SK-N-SH (cell line): Measurements from ENCODE around the gene MIER1. TPM values are rescaled to one million over a fixed set of nuclear protein-coding genes. Genes with fewer than 3 reads are reported as not detected.

ENCODE experiments used
- CTCF ChIA-PET: fragments of 300-600, 350-600 bp; formaldehyde crosslinking; extraction: SDS; loops from one replicate; lab custom pipeline; 2021; lab: Yijun Ruan, JAX
- POLR2A ChIA-PET: fragments of 350-600 bp; sonication (Branson Sonifier 250); formaldehyde crosslinking; extraction: SDS; loops from one replicate; lab custom pipeline; 2020; ENCODE audit warnings: antibody characterized with exemption, inconsistent platforms; lab: Yijun Ruan, JAX
- DNase-seq: peaks from one replicate; pipeline ENCODE4 v3.0.0; 2012
- H2AFZ ChIP-seq: fragments of 200-600 bp; sonication (generic); 2 replicates; pipeline ENCODE4 v1.8.1; 2016; ENCODE audit warnings: antibody characterized with exemption, mild to moderate bottlenecking, low read depth
- H3F3A ChIP-seq: fragments of 200-600 bp; sonication (generic); replicated peaks from 2 replicates; pipeline ENCODE3; 2016; ENCODE audit warnings: antibody characterized with exemption, mild to moderate bottlenecking; ENCODE audit not compliant: insufficient read depth
- H3K27ac ChIP-seq, 2 experiments: fragments of 200-500 bp in 1 of 2; fragments of 200-600 bp in 1 of 2; sonication (Bioruptor generic) in 1 of 2; sonication (generic), shearing (Covaris generic) in 1 of 2; 2 replicates each; pipeline versions ENCODE4 v1.5.1 to v1.6.1; 2014 to 2016; ENCODE audit warnings: low read depth in 2 of 2, inconsistent platforms in 1 of 2, low read length in 1 of 2, mild to moderate bottlenecking in 1 of 2, mixed read lengths in 1 of 2
- H3K27me3 ChIP-seq: fragments of 200-600 bp; sonication (generic), shearing (Covaris generic); 2 replicates; pipeline ENCODE4 v1.6.1; 2016; ENCODE audit warnings: mixed run types; ENCODE audit not compliant: insufficient read depth
- H3K36me3 ChIP-seq, 2 experiments: fragments of 200-500 bp in 1 of 2; fragments of 200-600 bp in 1 of 2; sonication (Bioruptor generic) in 1 of 2; sonication (generic) in 1 of 2; replicated peaks in 1 of 2; 2 replicates each; pipeline versions ENCODE3 to v1.5.1; 2014 to 2016; ENCODE audit warnings: low read length in 1 of 2, mild to moderate bottlenecking in 1 of 2; ENCODE audit not compliant: insufficient read depth in 2 of 2, control insufficient read depth in 1 of 2
- H3K4me1 ChIP-seq, 2 experiments: fragments of 200-500 bp in 1 of 2; fragments of 200-600 bp in 1 of 2; sonication (Bioruptor generic) in 1 of 2; sonication (generic), shearing (Covaris generic) in 1 of 2; 2 replicates each; pipeline versions ENCODE4 v1.5.1 to v1.6.1; 2014 to 2016; ENCODE audit warnings: low read depth in 1 of 2, low read length in 1 of 2, mixed run types in 1 of 2; ENCODE audit not compliant: insufficient read depth in 2 of 2, control insufficient read depth in 1 of 2
- H3K4me2 ChIP-seq: fragments of 200-600 bp; sonication (generic), shearing (Covaris generic); 2 replicates; pipeline ENCODE4 v1.6.1; 2017; ENCODE audit warnings: mixed run types
- H3K4me3 ChIP-seq, 2 experiments: fragments of 200-500 bp in 1 of 2; fragments of 200-600 bp in 1 of 2; sonication (Bioruptor generic) in 1 of 2; sonication (generic), shearing (Covaris generic) in 1 of 2; 2 replicates each; pipeline versions ENCODE4 v1.5.1 to v1.8.1; 2014 to 2016; ENCODE audit warnings: low read depth in 2 of 2, inconsistent platforms in 1 of 2, low read length in 1 of 2, mild to moderate bottlenecking in 1 of 2, mixed read lengths in 1 of 2, moderate library complexity in 1 of 2
- H3K79me2 ChIP-seq: fragments of 200-600 bp; sonication (generic); 2 replicates; pipeline ENCODE4 v1.8.1; 2017; ENCODE audit warnings: mild to moderate bottlenecking; ENCODE audit not compliant: insufficient read depth
- H3K9ac ChIP-seq: fragments of 200-600 bp; sonication (generic); 2 replicates; pipeline ENCODE4 v1.6.1; 2017; ENCODE audit warnings: mixed run types
- H3K9me2 ChIP-seq: fragments of 200-600 bp; sonication (generic); 2 replicates; pipeline ENCODE4 v1.6.1; 2017; ENCODE audit warnings: mixed run types
- H3K9me3 ChIP-seq: fragments of 200-600 bp; sonication (generic); 2 replicates; pipeline ENCODE4 v1.6.1; 2017; ENCODE audit warnings: mixed run types, mild to moderate bottlenecking, moderate library complexity
- H4K20me1 ChIP-seq: fragments of 200-600 bp; sonication (generic); 2 replicates; pipeline ENCODE4 v1.6.1; 2017; ENCODE audit warnings: mild to moderate bottlenecking, mixed run types; ENCODE audit not compliant: insufficient read depth
- GABPA ChIP-seq: IDR thresholded peaks from 2 replicates; pipeline ENCODE4 v1.4.0; 2012; ENCODE audit warnings: low read depth, mild to moderate bottlenecking
- NFIC ChIP-seq: IDR thresholded peaks from 2 replicates; pipeline ENCODE4 v1.4.0; 2012; ENCODE audit warnings: borderline replicate concordance
- POLR2AphosphoS5 ChIP-seq: IDR thresholded peaks from 2 replicates; pipeline ENCODE4 v1.6.1; 2012; ENCODE audit warnings: low read depth, low read length
- RAD21 ChIP-seq: IDR thresholded peaks from 2 replicates; pipeline ENCODE4 v1.6.1; 2012; ENCODE audit warnings: mild to moderate bottlenecking, low read length
- RXRA ChIP-seq: IDR thresholded peaks from 2 replicates; pipeline ENCODE4 v1.4.0; 2012; ENCODE audit warnings: low read depth, mild to moderate bottlenecking, borderline replicate concordance
- SIN3A ChIP-seq: IDR thresholded peaks from 2 replicates; pipeline ENCODE4 v1.6.1; 2012; ENCODE audit warnings: low read depth, mild to moderate bottlenecking, low read length, moderate library complexity, borderline replicate concordance
- SMC3 ChIP-seq: IDR thresholded peaks from 2 replicates; pipeline ENCODE4 v1.6.1; 2012; ENCODE audit warnings: low read depth, low read length, improper control_type of control experiment
- polyA plus RNA-seq, 3 experiments: library from polyadenylated mRNA; depleted of rRNA; stranded (reverse); fragments of >200 nt; gene quantifications; 2 replicates each; pipeline ENCODE4 v1.2.3, GENCODE V29; 2012
- TF ChIP-seq, protein P1 (sequence below): IDR thresholded peaks from 2 replicates; pipeline ENCODE4 v1.4.0; 2012; ENCODE audit warnings: low read depth, borderline replicate concordance
- TF ChIP-seq, protein P2 (sequence below): IDR thresholded peaks from 2 replicates; pipeline ENCODE4 v1.6.1; 2012; ENCODE audit warnings: mild to moderate bottlenecking, low read depth, low read length, moderate library complexity
- TF ChIP-seq, protein P3 (sequence below): fragments of 200-600 bp; sonication (generic); IDR thresholded peaks from 2 replicates; pipeline ENCODE4 v1.6.1; 2017; ENCODE audit warnings: antibody characterized with exemption, mild to moderate bottlenecking, moderate library complexity
- TF ChIP-seq, protein P4 (sequence below): IDR thresholded peaks from 2 replicates; pipeline ENCODE4; 2012

The MIER1 gene
- polyA plus RNA-seq, 1 of the 3 experiments (the other 2 are of a cell fraction), result 4.4 TPM

DNA sequence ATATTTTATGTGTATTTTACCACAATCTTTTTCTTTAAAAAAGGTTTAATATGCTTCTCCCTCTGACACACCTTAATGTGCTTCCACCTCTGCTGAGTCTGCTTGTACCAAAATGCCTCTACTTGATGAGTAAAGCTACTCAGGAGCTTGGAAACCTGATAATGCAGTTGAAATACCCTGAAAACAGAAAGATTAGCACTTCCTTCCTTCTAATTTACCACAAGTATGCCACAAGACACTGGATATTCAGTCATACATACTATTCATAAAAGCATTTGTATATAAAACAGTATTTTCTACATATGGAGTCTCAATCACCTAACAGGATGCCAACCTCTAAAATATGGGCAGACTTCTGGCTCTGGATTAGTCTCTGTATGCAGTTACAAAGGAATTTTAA, 74.2 kb downstream of the MIER1 start:
- Histone ChIP-seq H3K27me3 (no peaks in the 10 kb centered on the region), H3K4me2 (no peak overlapping the region), H3K9ac (no peak overlapping the region), H3K4me3 (no peak overlapping the region), H3K79me2 (no peaks in the 10 kb centered on the region), H3K27ac (no peak overlapping the region)
- POLR2A ChIA-PET, result no interaction called here
- TF ChIP-seq, protein P1, sequence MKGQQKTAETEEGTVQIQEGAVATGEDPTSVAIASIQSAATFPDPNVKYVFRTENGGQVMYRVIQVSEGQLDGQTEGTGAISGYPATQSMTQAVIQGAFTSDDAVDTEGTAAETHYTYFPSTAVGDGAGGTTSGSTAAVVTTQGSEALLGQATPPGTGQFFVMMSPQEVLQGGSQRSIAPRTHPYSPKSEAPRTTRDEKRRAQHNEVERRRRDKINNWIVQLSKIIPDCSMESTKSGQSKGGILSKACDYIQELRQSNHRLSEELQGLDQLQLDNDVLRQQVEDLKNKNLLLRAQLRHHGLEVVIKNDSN, result no peak
- TF ChIP-seq POLR2AphosphoS5 (no peak), GABPA (no peak), SMC3 (no peak), RAD21 (no peak), SIN3A (no peak), NFIC (no peak), RXRA (no peak)
- TF ChIP-seq, protein P2, sequence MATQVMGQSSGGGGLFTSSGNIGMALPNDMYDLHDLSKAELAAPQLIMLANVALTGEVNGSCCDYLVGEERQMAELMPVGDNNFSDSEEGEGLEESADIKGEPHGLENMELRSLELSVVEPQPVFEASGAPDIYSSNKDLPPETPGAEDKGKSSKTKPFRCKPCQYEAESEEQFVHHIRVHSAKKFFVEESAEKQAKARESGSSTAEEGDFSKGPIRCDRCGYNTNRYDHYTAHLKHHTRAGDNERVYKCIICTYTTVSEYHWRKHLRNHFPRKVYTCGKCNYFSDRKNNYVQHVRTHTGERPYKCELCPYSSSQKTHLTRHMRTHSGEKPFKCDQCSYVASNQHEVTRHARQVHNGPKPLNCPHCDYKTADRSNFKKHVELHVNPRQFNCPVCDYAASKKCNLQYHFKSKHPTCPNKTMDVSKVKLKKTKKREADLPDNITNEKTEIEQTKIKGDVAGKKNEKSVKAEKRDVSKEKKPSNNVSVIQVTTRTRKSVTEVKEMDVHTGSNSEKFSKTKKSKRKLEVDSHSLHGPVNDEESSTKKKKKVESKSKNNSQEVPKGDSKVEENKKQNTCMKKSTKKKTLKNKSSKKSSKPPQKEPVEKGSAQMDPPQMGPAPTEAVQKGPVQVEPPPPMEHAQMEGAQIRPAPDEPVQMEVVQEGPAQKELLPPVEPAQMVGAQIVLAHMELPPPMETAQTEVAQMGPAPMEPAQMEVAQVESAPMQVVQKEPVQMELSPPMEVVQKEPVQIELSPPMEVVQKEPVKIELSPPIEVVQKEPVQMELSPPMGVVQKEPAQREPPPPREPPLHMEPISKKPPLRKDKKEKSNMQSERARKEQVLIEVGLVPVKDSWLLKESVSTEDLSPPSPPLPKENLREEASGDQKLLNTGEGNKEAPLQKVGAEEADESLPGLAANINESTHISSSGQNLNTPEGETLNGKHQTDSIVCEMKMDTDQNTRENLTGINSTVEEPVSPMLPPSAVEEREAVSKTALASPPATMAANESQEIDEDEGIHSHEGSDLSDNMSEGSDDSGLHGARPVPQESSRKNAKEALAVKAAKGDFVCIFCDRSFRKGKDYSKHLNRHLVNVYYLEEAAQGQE, result no peak
- TF ChIP-seq, protein P3, sequence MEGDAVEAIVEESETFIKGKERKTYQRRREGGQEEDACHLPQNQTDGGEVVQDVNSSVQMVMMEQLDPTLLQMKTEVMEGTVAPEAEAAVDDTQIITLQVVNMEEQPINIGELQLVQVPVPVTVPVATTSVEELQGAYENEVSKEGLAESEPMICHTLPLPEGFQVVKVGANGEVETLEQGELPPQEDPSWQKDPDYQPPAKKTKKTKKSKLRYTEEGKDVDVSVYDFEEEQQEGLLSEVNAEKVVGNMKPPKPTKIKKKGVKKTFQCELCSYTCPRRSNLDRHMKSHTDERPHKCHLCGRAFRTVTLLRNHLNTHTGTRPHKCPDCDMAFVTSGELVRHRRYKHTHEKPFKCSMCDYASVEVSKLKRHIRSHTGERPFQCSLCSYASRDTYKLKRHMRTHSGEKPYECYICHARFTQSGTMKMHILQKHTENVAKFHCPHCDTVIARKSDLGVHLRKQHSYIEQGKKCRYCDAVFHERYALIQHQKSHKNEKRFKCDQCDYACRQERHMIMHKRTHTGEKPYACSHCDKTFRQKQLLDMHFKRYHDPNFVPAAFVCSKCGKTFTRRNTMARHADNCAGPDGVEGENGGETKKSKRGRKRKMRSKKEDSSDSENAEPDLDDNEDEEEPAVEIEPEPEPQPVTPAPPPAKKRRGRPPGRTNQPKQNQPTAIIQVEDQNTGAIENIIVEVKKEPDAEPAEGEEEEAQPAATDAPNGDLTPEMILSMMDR, result no peak
- TF ChIP-seq, protein P4, sequence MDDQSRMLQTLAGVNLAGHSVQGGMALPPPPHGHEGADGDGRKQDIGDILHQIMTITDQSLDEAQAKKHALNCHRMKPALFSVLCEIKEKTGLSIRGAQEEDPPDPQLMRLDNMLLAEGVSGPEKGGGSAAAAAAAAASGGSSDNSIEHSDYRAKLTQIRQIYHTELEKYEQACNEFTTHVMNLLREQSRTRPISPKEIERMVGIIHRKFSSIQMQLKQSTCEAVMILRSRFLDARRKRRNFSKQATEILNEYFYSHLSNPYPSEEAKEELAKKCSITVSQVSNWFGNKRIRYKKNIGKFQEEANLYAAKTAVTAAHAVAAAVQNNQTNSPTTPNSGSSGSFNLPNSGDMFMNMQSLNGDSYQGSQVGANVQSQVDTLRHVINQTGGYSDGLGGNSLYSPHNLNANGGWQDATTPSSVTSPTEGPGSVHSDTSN, result no peak
- TF ChIP-seq, all 33 proteins: peak for 0
- H3F3A ChIP-seq, result peaks cover 7% of the 10 kb centered on the region
- peaks cover 16 to 26% of the 10 kb centered on the region in 2 experiments for H3K36me3 ChIP-seq
- CTCF ChIA-PET, result interaction anchor here (3.0 kb wide), 1 partner anchor 150 kb away, joined by 14 read pairs; no protein-coding TSS in a partner anchor
- H4K20me1 ChIP-seq, result no peaks in the 10 kb centered on the region
- H3K9me2 ChIP-seq, result no peaks in the 10 kb centered on the region
- H3K9me3 ChIP-seq, result no peaks in the 10 kb centered on the region
- H2AFZ ChIP-seq, result no peak overlapping the region
- no peak for DNase-seq
- H3K4me1 ChIP-seq, result peaks cover 0 to 3% of the 10 kb centered on the region in 2 experiments; a peak in 1 of 4 replicates
